Activated CD8-positive, alpha-beta T cell treated with anti-CD3 and anti-CD28 coated beads, Interleukin-2, amount 10 ng/mL, durations not matched to agents 7 days and 5 days (primary cell): ENCODE results near the gene ATF6. TPM values are rescaled to one million over a fixed set of nuclear protein-coding genes. Genes with fewer than 3 reads are reported as not detected.
A peak's percentile ranks its signal among the peaks of the same experiment; 100 is the strongest.
"Not testable (repeated sequence)": the region's sequence is repeated elsewhere in the genome, so short reads cannot be mapped to it uniquely, and the experiment has no call there.

Experiments used
- ATAC-seq: fragments of 150-1000 bp; cut with Tn5 transposase; one replicate; pipeline ENCODE4 v1.10.0; 2021; ENCODE audit warnings: moderate library complexity
- CTCF ChIA-PET: fragments of 350-600 bp; sonication (Branson Sonifier 250); formaldehyde crosslinking; loops from one replicate; lab custom pipeline; 2021; ENCODE audit warnings: antibody characterized with exemption; lab: Charles Lee
- POLR2A ChIA-PET: fragments of 350-600 bp; sonication (Branson Sonifier 250); formaldehyde crosslinking; loops from one replicate; lab custom pipeline; 2021; ENCODE audit warnings: antibody characterized with exemption; lab: Charles Lee
- DNase-seq: peaks from one replicate; pipeline ENCODE4 v3.0.0-alpha.2; 2020
- H3K27ac Mint-ChIP-seq: one replicate; pipeline ENCODE4 v1.8.0; 2021; ENCODE audit warnings: mild to moderate bottlenecking, mixed read lengths
- H3K27me3 Mint-ChIP-seq: one replicate; pipeline ENCODE4 v1.8.0; 2021; ENCODE audit warnings: low read depth, mixed read lengths
- H3K36me3 Mint-ChIP-seq: one replicate; pipeline ENCODE4 v1.8.0; 2021; ENCODE audit warnings: low read depth, mixed read lengths
- H3K4me1 Mint-ChIP-seq: one replicate; pipeline ENCODE4 v1.8.0; 2021; ENCODE audit warnings: low read depth, mixed read lengths
- H3K4me3 Mint-ChIP-seq: one replicate; pipeline ENCODE4 v1.8.0; 2021; ENCODE audit warnings: mild to moderate bottlenecking, mixed read lengths
- H3K9me3 Mint-ChIP-seq: one replicate; pipeline ENCODE4 v1.8.0; 2022; ENCODE audit warnings: mixed read lengths; ENCODE audit not compliant: insufficient read depth
- total RNA-seq, 2 experiments: library from RNA; stranded (reverse); gene quantifications; one replicate each; pipeline ENCODE4 v1.2.3, GENCODE V29; 2021

ATF6 gene
- total RNA-seq, 2 experiments from 2014 or later: 15.2 to 17.1 TPM

DNA sequence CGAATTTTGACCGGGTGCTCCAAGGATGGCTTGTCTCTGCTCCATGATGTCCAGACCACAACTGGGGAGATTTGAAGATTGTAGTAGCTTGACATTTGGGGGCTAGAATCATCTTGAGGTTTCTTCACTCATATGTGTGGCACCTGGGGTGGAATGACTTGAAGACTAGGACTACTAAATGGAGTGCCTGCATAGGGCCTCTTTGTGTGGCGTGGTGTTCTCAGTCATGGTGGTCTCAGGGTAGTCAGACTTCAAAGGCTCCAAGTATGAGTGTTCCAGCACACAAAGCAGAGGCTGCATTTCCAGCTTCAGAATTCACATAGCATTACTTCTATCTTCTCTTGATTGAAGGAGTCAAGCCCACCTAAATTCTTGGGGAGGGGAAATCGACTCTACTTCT lies 16.8 kb downstream of the ATF6 start:
- Mint-ChIP-seq H3K36me3 (peaks cover 38% of the 10 kb centered on the region), H3K9me3 (no peaks in the 10 kb centered on the region), H3K4me3 (no peak overlapping the region), H3K27me3 (no peaks in the 10 kb centered on the region), H3K4me1 (no peaks in the 10 kb centered on the region), H3K27ac (no peak overlapping the region)
- POLR2A ChIA-PET: no interaction called here
- CTCF ChIA-PET: interaction anchor here (1.6 to 2.3 kb wide), 2 partner anchors 10 kb away, joined by 4 to 10 read pairs; no protein-coding TSS in a partner anchor
- no peak for ATAC-seq
- no peak for DNase-seq

GRCh38 chr1:161784968-161785367 lies 18.8 kb downstream of the ATF6 start:
- CTCF ChIA-PET: interaction anchor here (1.2 to 1.5 kb wide), 2 partner anchors 22 to 252 kb away, joined by 3 to 9 read pairs; no protein-coding TSS in a partner anchor
- no peak for ATAC-seq
- H3K36me3 Mint-ChIP-seq: peaks cover 37% of the 10 kb centered on the region
- POLR2A ChIA-PET: no interaction called here
- H3K27me3 Mint-ChIP-seq: no peaks in the 10 kb centered on the region
- H3K4me1 Mint-ChIP-seq: no peaks in the 10 kb centered on the region
- no peak overlapping the region for H3K4me3 Mint-ChIP-seq
- peak overlapping the region; percentile 5 for H3K27ac Mint-ChIP-seq
- DNase-seq: no peak
- no peaks in the 10 kb centered on the region for H3K9me3 Mint-ChIP-seq

GRCh38 chr1:161787355-161787754 lies 21.2 kb downstream of the ATF6 start:
- Mint-ChIP-seq H3K27me3 (no peaks in the 10 kb centered on the region), H3K36me3 (peaks cover 40% of the 10 kb centered on the region), H3K27ac (no peak overlapping the region), H3K4me1 (peaks cover 2% of the 10 kb centered on the region), H3K4me3 (no peak overlapping the region), H3K9me3 (no peaks in the 10 kb centered on the region)
- DNase-seq (no peak), ATAC-seq (no peak)
- ChIA-PET POLR2A (no interaction called here), CTCF (no interaction called here)

- POLR2A ChIA-PET: no interaction called here
- Mint-ChIP-seq H3K9me3 (no peaks in the 10 kb centered on the region), H3K4me3 (no peak overlapping the region), H3K27ac (no peak overlapping the region), H3K36me3 (peaks cover 46% of the 10 kb centered on the region), H3K4me1 (peaks cover 2% of the 10 kb centered on the region), H3K27me3 (no peaks in the 10 kb centered on the region)
- DNase-seq (no peak), ATAC-seq (no peak)
- CTCF ChIA-PET: interaction anchor here (4.1 kb wide), 1 partner anchor 246 kb away, joined by 193 read pairs; no protein-coding TSS in a partner anchor
Measured at GRCh38 chr1:161790587-161791317, 24.6 kb downstream of the ATF6 start.

DNA sequence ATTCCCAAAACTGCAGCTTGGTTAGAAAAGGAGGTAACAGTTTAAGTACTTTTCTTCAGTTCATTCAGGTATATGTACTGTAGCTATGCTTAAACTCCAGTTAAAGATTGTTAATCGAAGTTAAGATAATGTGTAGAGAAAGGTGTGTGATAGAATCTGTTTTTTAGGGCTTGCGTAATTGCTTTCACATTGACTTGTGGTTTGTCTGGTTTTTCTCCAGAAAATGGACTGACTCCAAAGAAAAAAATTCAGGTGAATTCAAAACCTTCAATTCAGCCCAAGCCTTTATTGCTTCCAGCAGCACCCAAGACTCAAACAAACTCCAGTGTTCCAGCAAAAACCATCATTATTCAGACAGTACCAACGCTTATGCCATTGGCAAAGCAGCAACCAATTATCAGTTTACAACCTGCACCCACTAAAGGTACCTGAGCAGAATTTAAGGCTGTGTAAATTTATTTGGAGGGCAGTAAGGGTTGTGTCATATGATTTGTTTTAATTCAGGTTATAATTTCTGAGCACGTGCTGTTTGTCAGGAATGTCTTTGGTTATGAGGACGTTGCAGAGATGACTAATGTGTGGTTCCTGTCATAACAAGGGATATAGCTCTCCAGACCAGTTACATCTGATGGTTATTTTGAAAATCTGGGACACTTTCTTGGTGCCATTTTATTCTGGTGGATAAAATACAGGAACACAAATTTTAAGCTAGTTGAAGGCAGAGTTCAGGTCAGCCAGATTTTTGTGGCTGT lies 26.0 kb downstream of the ATF6 start:
- DNase-seq (no peak), ATAC-seq (no peak)
- Mint-ChIP-seq H3K36me3 (peaks cover 43% of the 10 kb centered on the region), H3K4me1 (peaks cover 2% of the 10 kb centered on the region), H3K9me3 (no peaks in the 10 kb centered on the region), H3K27ac (no peak overlapping the region), H3K27me3 (no peaks in the 10 kb centered on the region), H3K4me3 (no peak overlapping the region)
- ChIA-PET POLR2A (interaction anchor here (0.8 kb wide), 1 partner anchor 245 kb away, joined by 3 read pairs; no protein-coding TSS in a partner anchor), CTCF (interaction anchor here (0.6 to 4.1 kb wide), 51 partner anchors 9 to 765 kb away, joined by 3 to 193 read pairs (median 5); partner anchors contain the start of gene OLFML2B)

DNA sequence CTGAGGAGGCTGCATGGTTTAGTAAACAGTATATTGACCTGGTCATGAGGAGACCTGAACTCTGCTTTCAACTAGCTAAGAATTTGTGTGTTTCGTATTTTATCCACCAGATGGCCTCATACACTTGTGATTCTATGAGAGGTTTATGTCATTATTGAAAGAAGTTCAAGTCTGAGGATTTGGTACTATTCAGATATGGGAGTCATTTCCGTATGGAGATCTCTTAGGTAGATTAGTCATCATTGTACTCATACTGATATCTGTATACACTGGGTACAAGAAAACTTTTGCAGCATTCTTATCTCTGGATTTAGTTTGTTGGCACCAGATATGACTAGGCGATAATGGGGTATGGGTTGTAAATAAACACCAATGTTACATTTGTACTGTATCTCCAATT lies 26.6 kb downstream of the ATF6 start:
- H3K27ac Mint-ChIP-seq: no peak overlapping the region
- no peak for DNase-seq
- no peaks in the 10 kb centered on the region for H3K27me3 Mint-ChIP-seq
- H3K4me3 Mint-ChIP-seq: no peak overlapping the region
- POLR2A ChIA-PET: interaction anchor here (0.8 kb wide), 1 partner anchor 244 kb away, joined by 3 read pairs; no protein-coding TSS in a partner anchor
- H3K9me3 Mint-ChIP-seq: no peaks in the 10 kb centered on the region
- H3K36me3 Mint-ChIP-seq: peaks cover 46% of the 10 kb centered on the region
- H3K4me1 Mint-ChIP-seq: peaks cover 2% of the 10 kb centered on the region
- peak; percentile 51 for ATAC-seq
- CTCF ChIA-PET: interaction anchor here (0.6 to 4.1 kb wide), 52 partner anchors 9 to 764 kb away, joined by 3 to 193 read pairs (median 4); partner anchors contain the start of gene OLFML2B

DNA sequence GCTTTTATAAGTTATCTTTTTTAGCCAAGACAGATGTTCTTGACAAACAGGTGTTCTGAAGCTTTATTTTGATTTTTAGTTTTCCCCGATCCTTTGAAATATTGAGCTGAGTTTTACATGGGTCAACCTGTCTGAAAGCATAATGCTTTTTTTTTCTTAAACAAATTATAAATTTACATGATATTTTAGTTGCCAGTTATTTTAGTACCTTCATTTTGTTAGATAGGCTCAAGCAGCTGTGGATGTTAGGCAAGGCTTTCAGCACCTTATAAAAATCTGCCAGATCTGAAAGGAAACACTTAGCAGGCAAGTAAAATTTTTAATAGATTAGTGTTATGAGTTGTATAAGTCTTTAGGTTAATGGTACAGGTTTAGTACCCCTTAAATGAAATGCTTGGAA lies 33.7 kb downstream of the ATF6 start:
- H3K4me1 Mint-ChIP-seq: no peaks in the 10 kb centered on the region
- H3K27me3 Mint-ChIP-seq: no peaks in the 10 kb centered on the region
- H3K9me3 Mint-ChIP-seq: no peaks in the 10 kb centered on the region
- ATAC-seq: no peak
- H3K27ac Mint-ChIP-seq: no peak overlapping the region
- CTCF ChIA-PET: interaction anchor here (1.0 to 1.3 kb wide), 2 partner anchors 130 to 238 kb away, joined by 3 read pairs; no protein-coding TSS in a partner anchor
- H3K36me3 Mint-ChIP-seq: peaks cover 50% of the 10 kb centered on the region
- POLR2A ChIA-PET: interaction anchor here (0.6 kb wide), 1 partner anchor 1384 kb away, joined by 4 read pairs; no protein-coding TSS in a partner anchor
- DNase-seq: no peak
- no peak overlapping the region for H3K4me3 Mint-ChIP-seq

DNA sequence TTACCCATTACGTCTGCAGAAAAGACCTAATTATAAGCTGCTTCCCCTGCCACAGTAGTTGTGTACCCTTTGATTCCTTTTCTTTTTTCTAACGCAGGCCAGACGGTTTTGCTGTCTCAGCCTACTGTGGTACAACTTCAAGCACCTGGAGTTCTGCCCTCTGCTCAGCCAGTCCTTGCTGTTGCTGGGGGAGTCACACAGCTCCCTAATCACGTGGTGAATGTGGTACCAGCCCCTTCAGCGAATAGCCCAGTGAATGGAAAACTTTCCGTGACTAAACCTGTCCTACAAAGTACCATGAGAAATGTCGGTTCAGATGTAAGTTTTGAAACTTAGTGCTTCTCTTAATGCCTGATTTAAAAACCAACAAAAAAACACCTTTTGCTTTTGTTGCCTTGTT lies 35.8 kb downstream of the ATF6 start:
- Mint-ChIP-seq H3K9me3 (no peaks in the 10 kb centered on the region), H3K36me3 (peaks cover 53% of the 10 kb centered on the region), H3K27ac (no peak overlapping the region), H3K27me3 (no peaks in the 10 kb centered on the region), H3K4me1 (no peaks in the 10 kb centered on the region), H3K4me3 (no peak overlapping the region)
- ChIA-PET POLR2A (no interaction called here), CTCF (interaction anchor here (0.6 to 2.3 kb wide), 2 partner anchors 9 to 235 kb away, joined by 3 to 16 read pairs; no protein-coding TSS in a partner anchor)
- DNase-seq (no peak), ATAC-seq (no peak)

- ATAC-seq: no peak
- Mint-ChIP-seq H3K27ac (no peak overlapping the region), H3K27me3 (no peaks in the 10 kb centered on the region), H3K36me3 (peaks cover 45% of the 10 kb centered on the region), H3K4me1 (no peaks in the 10 kb centered on the region), H3K4me3 (no peak overlapping the region), H3K9me3 (no peaks in the 10 kb centered on the region)
- CTCF ChIA-PET: interaction anchor here (2.3 kb wide), 1 partner anchor 11 kb away, joined by 16 read pairs; no protein-coding TSS in a partner anchor
- DNase-seq: no peak
- POLR2A ChIA-PET: no interaction called here
Measured at GRCh38 chr1:161803181-161803580, 37.1 kb downstream of the ATF6 start.

- DNase-seq: no peak
- Mint-ChIP-seq H3K9me3 (peaks cover 8% of the 10 kb centered on the region), H3K27me3 (no peaks in the 10 kb centered on the region), H3K4me3 (no peak overlapping the region), H3K36me3 (peaks cover 53% of the 10 kb centered on the region), H3K27ac (no peak overlapping the region), H3K4me1 (no peaks in the 10 kb centered on the region)
- CTCF ChIA-PET: no interaction called here
- ATAC-seq: no peak
- POLR2A ChIA-PET: no interaction called here
Measured at GRCh38 chr1:161805399-161806197, 39.5 kb downstream of the ATF6 start.

GRCh38 chr1:161809202-161809601 lies 43.1 kb downstream of the ATF6 start:
- DNase-seq, H3K4me1 Mint-ChIP-seq, H3K27ac Mint-ChIP-seq, H3K9me3 Mint-ChIP-seq, POLR2A ChIA-PET, H3K27me3 Mint-ChIP-seq, H3K4me3 Mint-ChIP-seq, ATAC-seq: not testable (repeated sequence)
- CTCF ChIA-PET: interaction anchor here (1.0 kb wide), 1 partner anchor 17 kb away, joined by 3 read pairs; no protein-coding TSS in a partner anchor
- H3K36me3 Mint-ChIP-seq: peaks cover 49% of the 10 kb centered on the region
